ENCODE results near the gene ROGDI. TPM values are rescaled to one million over a fixed set of nuclear protein-coding genes. Genes with fewer than 3 reads are reported as not detected.

Gene ROGDI
- total RNA-seq, 4 donors from 2014 or later: 43.2 to 97.2 (median 77.6) TPM

DNA sequence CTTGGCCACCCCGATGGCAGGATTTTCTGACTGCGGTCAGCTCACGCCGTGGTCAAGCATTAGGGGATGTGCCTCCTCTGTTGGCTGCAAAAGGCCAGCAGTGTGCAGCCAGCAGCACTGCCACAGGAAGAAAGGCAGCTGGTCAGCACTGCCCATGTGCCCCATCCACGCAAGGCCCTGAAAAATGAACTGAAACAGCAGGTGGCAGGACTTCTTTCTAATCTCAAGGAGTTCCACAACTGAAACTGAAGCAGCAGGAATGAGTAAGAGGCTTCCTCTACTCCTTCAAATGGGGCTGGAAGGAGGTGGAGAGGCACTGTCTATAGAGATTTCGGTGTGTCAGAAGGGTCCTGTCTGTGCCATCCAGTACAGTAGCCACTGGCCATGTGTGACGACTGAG lies 38.6 kb downstream of the ROGDI start:
- Histone ChIP-seq H3K27ac (replicated peaks in 1 of 4) (no peak overlapping the region), H3K4me3 (no peak overlapping the region), H3K27me3 (no peaks in the 10 kb centered on the region), H3K4me1 (peaks cover 30 to 54% (median 38%) of the 10 kb centered on the region in 4 donors), H3K36me3 (peaks cover 37 to 67% (median 67%) of the 10 kb centered on the region in 4 donors), H3K9me3 (no peaks in the 10 kb centered on the region)
- intact Hi-C loops (cut with DNase I): no loop called here
- 77% methylated on average over 3 of the region's 7 CpGs for WGBS
- DNase-seq (ENCODE audit: extremely low spot score): no peak
- TF ChIP-seq POLR2A (IDR thresholded peaks at IDR 0.05; ENCODE audit: low read depth) (no peak), EP300 (IDR thresholded peaks at IDR 0.05) (no peak)
- TF ChIP-seq, protein P1, sequence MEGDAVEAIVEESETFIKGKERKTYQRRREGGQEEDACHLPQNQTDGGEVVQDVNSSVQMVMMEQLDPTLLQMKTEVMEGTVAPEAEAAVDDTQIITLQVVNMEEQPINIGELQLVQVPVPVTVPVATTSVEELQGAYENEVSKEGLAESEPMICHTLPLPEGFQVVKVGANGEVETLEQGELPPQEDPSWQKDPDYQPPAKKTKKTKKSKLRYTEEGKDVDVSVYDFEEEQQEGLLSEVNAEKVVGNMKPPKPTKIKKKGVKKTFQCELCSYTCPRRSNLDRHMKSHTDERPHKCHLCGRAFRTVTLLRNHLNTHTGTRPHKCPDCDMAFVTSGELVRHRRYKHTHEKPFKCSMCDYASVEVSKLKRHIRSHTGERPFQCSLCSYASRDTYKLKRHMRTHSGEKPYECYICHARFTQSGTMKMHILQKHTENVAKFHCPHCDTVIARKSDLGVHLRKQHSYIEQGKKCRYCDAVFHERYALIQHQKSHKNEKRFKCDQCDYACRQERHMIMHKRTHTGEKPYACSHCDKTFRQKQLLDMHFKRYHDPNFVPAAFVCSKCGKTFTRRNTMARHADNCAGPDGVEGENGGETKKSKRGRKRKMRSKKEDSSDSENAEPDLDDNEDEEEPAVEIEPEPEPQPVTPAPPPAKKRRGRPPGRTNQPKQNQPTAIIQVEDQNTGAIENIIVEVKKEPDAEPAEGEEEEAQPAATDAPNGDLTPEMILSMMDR (IDR thresholded peaks at IDR 0.05): no peak

DNA sequence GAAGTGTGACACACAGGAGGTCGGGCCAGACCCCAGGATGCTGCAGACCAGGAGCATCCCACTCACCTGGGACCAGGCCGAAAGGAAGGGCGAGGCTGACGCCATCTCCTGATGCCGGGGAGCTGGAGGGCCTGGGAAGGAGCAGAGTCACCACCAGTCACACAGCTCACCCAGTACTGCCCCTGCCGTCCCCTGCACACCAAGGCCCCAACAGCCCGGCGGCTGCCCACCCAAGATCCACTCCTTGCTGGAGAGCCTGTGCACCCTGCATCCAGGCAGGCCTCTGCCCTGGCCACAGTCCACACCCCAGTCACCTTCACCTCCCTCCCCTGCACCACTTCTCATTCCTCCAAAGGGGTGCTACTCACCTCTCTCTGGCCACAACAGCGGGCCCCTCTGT lies 40.2 kb downstream of the ROGDI start:
- Histone ChIP-seq H3K4me3 (no peak overlapping the region), H3K4me1 (peaks cover 17 to 41% (median 26%) of the 10 kb centered on the region in 4 donors), H3K27ac (replicated peaks in 1 of 4) (no peak overlapping the region), H3K36me3 (peaks cover 47 to 83% (median 83%) of the 10 kb centered on the region in 4 donors), H3K9me3 (no peaks in the 10 kb centered on the region), H3K27me3 (no peaks in the 10 kb centered on the region)
- intact Hi-C loops (cut with DNase I): no loop called here
- no peak for DNase-seq (ENCODE audit: extremely low spot score)
- 100% methylated on average over 9 of the region's 9 CpGs for WGBS
- TF ChIP-seq EP300 (IDR thresholded peaks at IDR 0.05) (no peak), POLR2AphosphoS5 (IDR thresholded peaks at IDR 0.05) (no peak), POLR2A (IDR thresholded peaks at IDR 0.05; ENCODE audit: low read depth) (no peak)
- TF ChIP-seq, protein P1 (IDR thresholded peaks at IDR 0.05): no peak

GRCh38 chr16:4760221-4760910 lies 42.1 kb downstream of the ROGDI start:
- intact Hi-C loops (cut with DNase I): no loop called here
- DNase-seq (ENCODE audit: extremely low spot score): no peak
- no peaks in the 10 kb centered on the region for H3K27me3 ChIP-seq
- 87% methylated on average over 9 of the region's 23 CpGs for WGBS
- peaks cover 58 to 99% (median 98%) of the 10 kb centered on the region in 4 donors for H3K36me3 ChIP-seq
- H3K27ac ChIP-seq (replicated peaks in 1 of 4): no peak overlapping the region
- TF ChIP-seq, protein P1 (IDR thresholded peaks at IDR 0.05): no peak
- no peak for TF ChIP-seq POLR2A (IDR thresholded peaks at IDR 0.05; ENCODE audit: low read depth)
- TF ChIP-seq POLR2AphosphoS5 (IDR thresholded peaks at IDR 0.05): no peak
- no peak overlapping the region for H3K4me3 ChIP-seq
- peaks cover 5 to 30% (median 12%) of the 10 kb centered on the region in 4 donors for H3K4me1 ChIP-seq
- no peaks in the 10 kb centered on the region for H3K9me3 ChIP-seq

- H3K36me3 ChIP-seq: peaks cover 64 to 100% (median 98%) of the 10 kb centered on the region in 4 donors
- no peak overlapping the region for H3K4me3 ChIP-seq
- intact Hi-C loops (cut with DNase I): no loop called here
- no peaks in the 10 kb centered on the region for H3K27me3 ChIP-seq
- H3K4me1 ChIP-seq: no peaks in the 10 kb centered on the region
- no peaks in the 10 kb centered on the region for H3K9me3 ChIP-seq
- no peak for DNase-seq (ENCODE audit: extremely low spot score)
- WGBS: 97% methylated on average over 6 of the region's 6 CpGs
- TF ChIP-seq, protein P1 (IDR thresholded peaks at IDR 0.05): no peak
- no peak overlapping the region for H3K27ac ChIP-seq (replicated peaks in 1 of 4)
These were observed 46.7 kb downstream of the ROGDI start for GRCh38 chr16:4755687-4756086.

DNA sequence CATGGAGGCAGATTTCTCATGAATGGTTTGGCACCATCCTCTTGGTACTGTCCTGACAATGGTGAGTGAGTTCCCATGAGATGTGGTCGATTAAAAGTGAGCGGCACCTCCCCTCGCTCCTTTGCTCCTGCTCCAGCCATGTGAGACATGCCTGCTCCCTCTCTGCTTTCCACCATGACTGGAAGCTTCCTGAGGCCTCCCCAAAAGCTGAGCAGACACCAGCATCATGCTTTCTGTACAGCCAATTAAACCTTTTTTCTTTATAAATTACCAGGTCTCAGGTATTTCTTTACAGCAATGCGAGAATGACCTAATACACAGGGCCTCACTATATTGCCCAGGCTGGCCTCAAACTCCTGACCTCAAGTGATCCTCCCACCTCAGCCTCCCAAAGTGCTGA lies 47.6 kb downstream of the ROGDI start:
- TF ChIP-seq EP300 (IDR thresholded peaks at IDR 0.05) (no peak), POLR2AphosphoS5 (IDR thresholded peaks at IDR 0.05) (no peak), POLR2A (IDR thresholded peaks at IDR 0.05; ENCODE audit: low read depth) (no peak)
- TF ChIP-seq, protein P1 (IDR thresholded peaks at IDR 0.05): no peak
- intact Hi-C loops (cut with DNase I): no loop called here
- H3K4me1 ChIP-seq: no peaks in the 10 kb centered on the region
- H3K36me3 ChIP-seq: peaks cover 60 to 100% (median 97%) of the 10 kb centered on the region in 4 donors
- no peak for DNase-seq (ENCODE audit: extremely low spot score)
- WGBS: 99% methylated on average over 4 of the region's 4 CpGs
- no peaks in the 10 kb centered on the region for H3K27me3 ChIP-seq
- H3K4me3 ChIP-seq: no peak overlapping the region
- no peaks in the 10 kb centered on the region for H3K9me3 ChIP-seq
- H3K27ac ChIP-seq (replicated peaks in 1 of 4): no peak overlapping the region
